NCI-H2107 (cell line): ENCODE results near the gene TC2N.
"Not testable (repeated sequence)": the region's sequence is repeated elsewhere in the genome, so short reads cannot be mapped to it uniquely, and the experiment has no call there.

Source experiments
- DNase-seq: peaks from one replicate; lab custom pipeline; 2025; lab: John Stamatoyannopoulos, UW

TC2N gene

DNA sequence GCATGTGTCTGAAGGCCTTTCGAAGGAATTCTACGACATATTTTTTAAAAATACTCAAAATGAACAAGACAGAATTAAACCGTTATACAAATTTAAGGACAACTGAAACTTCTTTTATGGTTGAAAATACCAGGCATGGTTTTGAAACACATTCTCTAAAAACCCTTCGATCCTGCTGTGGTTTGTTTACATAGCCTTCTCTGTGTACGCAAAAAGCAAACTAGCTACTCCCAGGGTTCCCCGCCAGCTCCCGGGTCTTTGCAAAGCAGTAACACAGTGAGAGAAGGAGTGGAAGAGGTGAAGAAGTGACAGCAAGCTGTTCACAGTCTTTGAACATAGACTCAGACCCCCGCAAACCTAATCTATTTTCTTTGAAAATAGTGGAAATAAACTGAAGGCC is 2.2 kb upstream of the TC2N start:
- no peak for DNase-seq

DNA sequence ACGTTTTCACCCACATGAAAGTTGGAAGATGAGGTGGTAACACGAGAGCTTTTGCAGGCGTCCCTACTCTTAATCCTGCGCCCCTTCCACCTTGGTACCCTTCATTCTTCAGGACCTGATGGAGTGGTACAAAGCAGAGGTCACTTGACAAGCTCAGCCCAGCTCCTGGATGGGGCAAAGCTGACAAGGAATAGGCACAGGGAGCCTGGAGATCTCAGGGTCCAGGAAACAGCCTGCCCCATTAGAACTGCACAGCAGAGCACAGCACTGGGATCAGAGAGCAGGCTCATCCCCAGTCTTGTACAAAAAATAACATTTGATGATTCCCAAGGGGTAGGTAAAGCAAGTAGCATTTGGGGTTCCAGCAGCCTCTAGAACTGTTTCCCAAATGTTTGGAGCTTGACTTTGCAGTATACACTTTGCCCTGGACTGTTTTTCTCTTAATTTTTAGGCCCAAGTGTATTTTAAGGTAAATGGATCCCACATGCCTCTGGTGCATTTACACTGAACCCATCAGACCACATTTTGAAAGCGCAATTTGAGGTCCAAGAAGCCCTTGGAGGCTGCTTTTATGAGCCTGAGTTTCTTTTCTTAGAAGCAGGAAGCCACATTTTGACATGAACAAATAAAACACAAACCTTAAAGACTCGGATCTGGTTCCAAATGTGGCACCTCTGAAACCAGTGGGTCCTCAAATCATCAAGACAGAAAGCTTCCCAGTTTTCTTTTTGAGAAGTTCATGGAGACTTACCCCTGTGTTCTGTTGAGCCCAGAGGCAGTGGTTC is 633 bp downstream of the TC2N start:
- DNase-seq = no peak

DNA sequence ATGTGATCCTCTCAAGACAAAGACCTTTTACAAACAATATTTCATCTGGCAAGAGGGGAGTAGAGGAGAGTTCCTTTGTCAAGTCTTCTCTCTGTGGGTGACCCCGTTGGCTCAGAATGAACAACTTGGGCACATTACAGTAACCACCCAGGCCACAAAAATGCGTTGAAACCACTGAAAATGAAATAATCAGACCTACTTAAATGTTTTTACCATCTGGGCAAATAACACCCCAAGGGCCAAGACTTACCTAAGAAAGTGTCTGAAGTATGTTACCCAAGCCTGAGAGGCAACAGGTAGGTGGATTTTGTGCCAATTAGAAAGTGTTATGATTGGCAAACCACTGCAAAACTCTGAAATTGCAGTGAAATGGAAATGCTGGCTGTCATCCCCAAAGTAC is 1.3 kb downstream of the TC2N start:
- DNase-seq = no peak

GRCh38 chr14:91862417-91862816 is 4.9 kb downstream of the TC2N start:
- no peak for DNase-seq

GRCh38 chr14:91861091-91861490 is 6.2 kb downstream of the TC2N start:
- no peak for DNase-seq

DNA sequence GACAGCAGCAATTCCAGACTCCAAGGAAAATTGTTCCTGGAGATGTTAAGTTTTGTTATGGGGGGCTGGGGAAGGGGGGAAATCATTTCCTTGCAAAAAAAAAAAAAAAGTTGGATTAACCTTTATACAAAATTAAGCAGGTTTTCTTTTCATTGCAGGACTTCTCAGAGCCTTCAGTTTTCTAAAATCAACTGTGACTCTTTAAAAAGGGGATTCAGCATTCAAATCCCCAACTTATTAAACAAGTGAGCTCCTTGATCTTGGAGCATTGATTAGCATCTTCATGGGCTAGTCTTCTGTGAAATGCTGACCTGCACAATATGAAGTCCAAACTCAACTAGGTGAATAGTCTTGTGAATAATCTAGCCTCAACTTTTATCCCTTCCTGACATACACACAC is 7.1 kb downstream of the TC2N start:
- no peak for DNase-seq

GRCh38 chr14:91858536-91859275 is 8.6 kb downstream of the TC2N start:
- no peak for DNase-seq

- DNase-seq = no peak
These were observed 9.7 kb downstream of the TC2N start for GRCh38 chr14:91857614-91858013.

DNA sequence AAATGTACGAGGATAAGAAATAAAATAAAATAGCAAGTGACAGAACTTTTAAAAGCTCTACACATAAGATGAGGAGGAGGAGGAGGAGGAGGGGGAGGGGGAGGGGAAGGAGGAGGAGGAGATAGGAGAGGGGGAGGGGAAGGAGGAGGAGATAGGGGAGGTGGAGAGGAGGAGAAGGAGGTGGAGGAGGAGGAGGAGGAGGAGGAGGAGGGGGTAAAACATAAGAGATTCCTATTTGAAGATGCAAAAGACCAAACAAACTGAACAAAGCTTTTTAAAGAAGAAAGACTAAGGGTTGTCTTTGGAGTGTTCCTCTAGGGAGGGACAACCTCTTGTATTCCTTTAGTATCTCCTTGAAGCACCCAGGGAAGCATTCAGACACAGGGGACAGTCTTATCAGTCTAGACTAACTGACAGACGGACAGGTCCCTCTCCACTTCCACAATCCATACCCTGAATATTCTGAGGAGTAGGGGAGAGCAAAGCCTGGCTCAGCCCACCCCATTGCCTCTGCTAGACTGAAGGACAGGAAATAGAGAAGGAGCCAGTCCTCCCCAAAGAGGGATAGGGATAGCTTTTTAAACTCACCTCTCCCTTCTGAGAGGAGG is 12.9 kb downstream of the TC2N start:
- DNase-seq = no peak

DNA sequence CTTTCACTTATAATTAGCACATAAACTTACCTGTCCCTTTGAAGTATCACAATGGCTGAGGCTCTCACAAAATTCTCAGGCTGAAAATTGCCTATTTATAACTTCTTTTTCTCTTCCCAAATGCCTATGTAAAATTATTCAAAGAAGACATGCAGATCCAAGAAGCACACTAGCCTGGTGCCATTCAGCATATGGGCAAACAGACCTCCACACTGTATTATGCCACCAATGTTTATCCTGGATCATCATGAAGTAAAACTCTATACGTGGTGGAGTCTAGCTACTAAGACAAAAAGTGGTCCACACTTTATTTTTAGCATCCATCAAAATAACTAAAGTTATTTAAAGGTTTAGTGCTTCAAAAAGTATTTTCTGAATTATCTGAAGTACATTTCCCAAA is 15.8 kb downstream of the TC2N start:
- no peak for DNase-seq

DNA sequence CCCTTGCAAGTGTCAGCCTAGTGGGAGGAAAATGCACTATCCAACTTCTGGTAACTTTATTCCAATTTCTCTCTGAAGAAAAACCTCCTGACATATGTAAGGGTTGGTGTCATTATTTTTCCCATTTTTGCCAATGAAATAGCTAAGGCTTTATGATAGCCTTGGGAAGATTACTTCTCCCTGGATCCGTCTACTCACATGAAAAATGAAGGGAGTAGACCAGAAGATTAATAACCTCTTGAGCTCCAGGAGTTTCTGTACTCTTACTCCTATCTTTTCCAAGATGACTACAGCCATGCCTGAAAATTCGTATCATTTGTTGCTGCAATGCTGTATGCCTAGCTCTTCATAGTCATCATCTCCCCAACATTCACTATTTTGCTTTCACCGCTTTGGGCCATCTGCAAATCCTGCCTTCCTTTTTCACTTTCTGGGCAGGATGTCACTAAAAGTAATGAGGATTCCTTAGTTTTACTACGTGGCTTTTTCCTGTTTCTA is 18.8 kb downstream of the TC2N start:
- no peak for DNase-seq

- DNase-seq = no peak
These were observed 19.6 kb downstream of the TC2N start for GRCh38 chr14:91847693-91848092.

GRCh38 chr14:91845652-91846051 is 21.7 kb downstream of the TC2N start:
- no peak for DNase-seq

- not testable (repeated sequence) for DNase-seq
These were observed 22.3 kb downstream of the TC2N start for GRCh38 chr14:91845056-91845455.

DNA sequence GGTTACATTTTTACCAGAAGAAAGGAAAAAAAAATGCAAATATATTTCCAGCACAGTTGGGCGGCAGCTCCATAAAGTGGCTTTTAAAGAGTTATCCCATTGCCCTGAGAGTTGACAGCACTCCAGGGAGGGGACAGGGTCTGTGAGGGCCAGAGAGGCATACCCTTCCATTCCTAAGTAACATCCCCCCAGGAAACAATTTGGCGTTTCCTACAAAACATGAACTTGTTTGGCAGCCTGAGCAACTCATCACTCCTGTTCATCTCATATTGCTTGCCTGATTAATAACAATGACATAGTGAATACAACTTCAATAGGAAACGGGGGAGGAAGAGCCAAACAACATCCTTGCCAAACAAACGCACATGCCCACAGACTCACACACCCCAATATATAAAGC is 23.3 kb downstream of the TC2N start:
- DNase-seq = no peak

DNA sequence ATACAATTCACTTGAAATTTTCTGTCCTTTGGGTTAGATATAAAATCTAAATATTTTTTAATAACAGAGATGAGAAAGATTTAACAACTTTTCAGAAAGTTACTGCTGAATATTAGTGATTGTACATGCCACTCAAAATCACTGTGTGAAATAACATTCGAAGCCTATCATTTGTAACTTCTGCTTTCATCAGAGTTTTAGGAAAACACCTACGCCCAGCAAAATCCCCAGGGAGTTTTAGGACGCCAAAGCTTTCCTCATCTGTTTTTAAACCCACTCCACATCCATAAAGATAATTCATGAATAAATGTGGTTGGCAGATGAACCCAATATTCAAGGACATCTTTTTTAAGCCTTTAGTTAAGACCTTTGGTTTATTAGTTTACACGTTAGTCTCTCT is 23.9 kb downstream of the TC2N start:
- DNase-seq = no peak

DNA sequence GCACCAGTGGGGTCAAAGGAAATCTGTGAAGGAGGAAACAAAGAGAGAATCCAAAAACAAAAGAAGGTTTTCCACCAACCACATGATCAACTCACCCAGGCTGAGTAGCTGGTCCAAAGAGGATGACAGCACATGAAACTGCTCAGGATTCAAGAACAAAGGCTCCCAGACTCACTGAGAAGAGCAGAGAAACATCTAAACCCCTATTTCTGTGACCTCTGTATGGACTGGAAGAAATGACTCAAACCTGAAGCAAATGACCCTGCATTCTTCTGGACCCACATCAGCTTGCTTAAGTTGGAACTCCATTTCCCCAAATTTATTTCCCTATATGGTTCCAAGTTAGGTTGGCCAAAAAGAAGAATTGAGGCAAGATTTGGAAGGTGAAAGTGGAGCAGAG is 26.3 kb downstream of the TC2N start:
- DNase-seq = no peak

- no peak for DNase-seq
These were observed 27.6 kb downstream of the TC2N start for GRCh38 chr14:91839749-91840148.

- DNase-seq = no peak
These were observed 30.3 kb downstream of the TC2N start for GRCh38 chr14:91837076-91837475.

DNA sequence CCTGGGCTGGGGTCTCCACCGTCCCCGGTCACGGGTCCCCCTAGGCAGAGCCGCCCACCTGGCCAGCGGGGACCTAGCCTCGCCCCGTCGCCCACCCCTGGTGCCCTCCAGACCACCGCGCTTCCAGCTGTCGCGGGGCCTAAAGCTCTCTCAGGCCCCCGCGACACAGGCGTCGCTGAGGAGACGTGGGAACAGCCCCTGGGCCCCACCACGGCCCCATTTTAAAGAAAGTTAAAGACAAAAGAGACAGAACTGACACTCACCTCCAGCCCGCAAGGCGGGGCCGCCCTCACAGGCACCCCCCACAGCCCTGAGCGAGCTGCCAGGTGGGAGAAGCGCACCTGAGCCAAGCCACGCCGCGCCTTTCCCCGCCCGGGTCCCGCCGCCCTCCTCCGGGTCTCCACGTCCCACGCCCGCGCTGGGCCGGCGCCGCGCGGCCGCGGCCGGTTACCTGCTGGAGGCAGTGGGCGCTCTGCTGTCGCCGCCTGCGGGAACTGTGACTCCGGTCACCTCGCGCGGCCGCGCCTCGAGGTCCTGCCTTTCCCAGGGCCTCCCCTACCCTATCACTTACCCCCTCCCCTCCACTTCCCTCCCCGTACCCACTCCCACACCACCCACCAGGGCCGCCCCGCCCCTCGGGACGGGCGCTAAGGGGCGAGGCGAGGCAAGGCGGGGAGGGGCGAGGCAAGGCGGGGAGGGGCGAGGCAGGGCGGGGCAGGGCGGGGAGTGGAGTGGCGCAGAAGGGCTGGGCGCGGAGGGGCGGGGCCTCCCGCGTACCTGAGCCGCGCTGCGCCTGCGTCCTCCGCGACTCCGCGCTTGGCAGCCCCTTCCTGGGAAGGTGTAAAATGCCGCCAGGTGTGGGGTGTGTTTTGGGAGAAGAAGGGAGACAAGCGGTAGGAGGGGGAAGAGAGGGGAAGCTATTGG is 31.2 kb downstream of the TC2N start:
- peak; percentile 30 for DNase-seq

DNA sequence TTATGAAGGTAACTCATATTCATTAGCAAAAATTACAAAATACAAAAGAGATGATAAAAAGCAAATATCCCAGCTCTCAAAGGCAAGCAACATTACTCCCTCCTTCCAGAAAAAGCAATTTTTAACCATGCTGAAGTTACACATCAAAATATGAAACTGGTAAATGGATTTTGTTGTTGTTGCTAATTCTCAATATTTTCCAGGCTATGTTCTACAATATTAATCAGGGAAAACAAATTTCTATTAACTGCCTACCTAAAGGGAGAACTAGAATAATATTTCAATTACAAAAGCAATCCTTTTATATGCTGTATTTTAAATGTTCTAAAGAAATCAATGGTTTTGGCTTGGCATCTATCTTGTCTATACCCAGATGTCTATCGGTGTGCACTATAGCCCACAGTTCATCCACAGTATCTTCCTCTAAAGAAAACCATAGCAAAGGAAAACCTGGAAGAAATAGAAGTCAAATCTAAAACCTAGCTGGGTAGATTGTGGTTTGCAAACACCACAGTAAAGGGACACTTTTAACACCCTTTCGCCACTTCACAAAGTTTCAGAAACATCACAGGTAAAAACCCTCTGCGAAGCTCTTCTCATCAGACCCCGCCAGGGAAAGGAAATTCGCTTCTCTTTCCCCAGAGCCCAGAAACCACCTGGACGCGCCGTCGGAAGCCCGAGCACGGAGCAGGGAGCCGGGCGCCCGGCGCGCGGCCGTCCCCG is 32.0 kb downstream of the TC2N start:
- DNase-seq = no peak
